HCT116 (cell line): ENCODE measurements around the gene MEI1.

Source experiments
- CTCF ChIP-seq, 3 experiments: fragments of 200-600 bp in 1 of 3; sonication (generic) in 1 of 3; IDR thresholded peaks in 2 of 3; conservative IDR thresholded peaks in 1 of 3; 2 replicates each; pipeline ENCODE4 v1.5.1; 2012 to 2017; ENCODE audit warnings: low read depth in 2 of 3, low read length in 2 of 3, antibody characterized with exemption in 1 of 3, borderline replicate concordance in 1 of 3, control low read depth in 1 of 3, mild to moderate bottlenecking in 1 of 3, mixed read lengths in 1 of 3, mixed run types in 1 of 3, moderate library complexity in 1 of 3; ENCODE audit not compliant: insufficient read depth in 1 of 3
- FOSL1 ChIP-seq: IDR thresholded peaks from 2 replicates; pipeline ENCODE4 v1.6.1; 2012; ENCODE audit warnings: low read depth
- POLR2A ChIP-seq: IDR thresholded peaks from 2 replicates; pipeline ENCODE4 v1.7.0; 2011; ENCODE audit warnings: borderline replicate concordance; ENCODE audit not compliant: insufficient read depth, insufficient read length; ENCODE audit errors: extremely low read depth
- REST ChIP-seq: IDR thresholded peaks from 2 replicates; pipeline ENCODE4 v1.6.1; 2012; ENCODE audit warnings: low read depth
- YY1 ChIP-seq: IDR thresholded peaks from 2 replicates; pipeline ENCODE4 v1.6.1; 2011; ENCODE audit warnings: low read length, low read depth, moderate library complexity, mild to moderate bottlenecking; ENCODE audit not compliant: insufficient replicate concordance; ENCODE audit errors: extremely low read depth

- TF ChIP-seq POLR2A (no peak), FOSL1 (no peak), REST (no peak), YY1 (no peak), CTCF (IDR thresholded peaks at IDR 0.05 in 2 of 3, conservative IDR thresholded peaks at IDR 0.05 in 1 of 3; ENCODE audit: borderline replicate concordance in 1 of 3, insufficient read depth in 1 of 3, low read depth in 2 of 3, low read length in 2 of 3) (no peak)
These were observed 139.7 kb downstream of the MEI1 start for GRCh38 chr22:41838842-41839618.
